T-helper 1 cell treated with Interleukin-12 subunit alpha and Interleukin-12 subunit beta and Interleukin-4 antibody, amounts not matched to agents 30 ng/mL and 1 ng/mL, for 36 hours (primary cell): ENCODE data around the gene B3GNT8. TPM values are rescaled to one million over a fixed set of nuclear protein-coding genes. Genes with fewer than 3 reads are reported as not detected.
"Not testable (repeated sequence)": the region's sequence is repeated elsewhere in the genome, so short reads cannot be mapped to it uniquely, and the experiment has no call there.

Experiments
- intact Hi-C: fragments of 100-400 bp; cut with micrococcal nuclease; formaldehyde crosslinking; loops from one replicate; pipeline ENCODE4 v1.15.1; 2024
- total RNA-seq: library from RNA; stranded (reverse); gene quantifications from 2 replicates; pipeline ENCODE4 v1.2.3, GENCODE V29; 2022

The B3GNT8 gene
- total RNA-seq, 1 donor from 2014 or later: 1.1 TPM

DNA sequence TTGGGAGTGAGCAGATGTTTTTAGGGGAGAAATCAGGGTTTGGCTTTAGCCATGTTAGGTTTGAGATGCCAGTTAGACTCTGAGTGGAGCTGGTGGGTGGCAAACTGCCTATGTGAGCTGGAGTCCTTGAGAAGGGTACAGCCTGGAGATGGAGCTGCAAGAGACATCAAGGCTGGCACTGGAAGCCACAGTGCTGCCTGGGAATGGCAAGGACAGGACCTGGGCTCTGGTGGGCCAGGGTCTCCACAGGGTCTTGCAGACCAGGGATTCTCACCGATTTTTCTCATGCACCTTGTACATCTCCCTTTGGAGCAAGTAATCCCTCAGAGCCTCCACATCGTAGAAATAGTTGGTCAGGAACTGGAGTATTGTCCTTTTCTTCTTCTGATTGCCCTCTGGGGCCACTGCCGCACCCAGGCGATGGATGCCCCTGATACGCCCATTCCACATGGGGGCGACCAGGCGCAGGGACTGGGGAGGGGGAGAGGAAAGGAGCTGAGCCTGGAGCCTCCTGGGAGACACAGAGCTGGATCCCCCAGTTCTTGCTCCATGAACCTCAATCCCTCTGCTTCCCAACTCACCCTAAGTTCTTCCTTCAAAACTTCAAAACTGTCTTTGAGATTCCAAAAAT, 10.9 kb upstream of the B3GNT8 start:
- intact Hi-C loops: no loop called here

DNA sequence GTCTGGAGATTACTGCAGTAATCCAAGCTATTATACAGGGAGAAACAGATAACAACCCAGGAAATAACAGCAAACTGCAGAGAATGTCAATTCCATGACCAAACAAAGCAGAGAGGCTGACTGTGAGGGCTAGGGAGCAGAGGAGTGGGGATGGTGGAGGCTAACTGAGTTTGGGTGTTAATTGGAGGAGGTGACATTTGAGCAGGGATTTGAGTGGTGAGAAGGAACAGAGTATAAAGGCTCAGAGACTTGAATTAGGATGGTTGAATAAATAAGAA, 9.4 kb upstream of the B3GNT8 start:
- intact Hi-C loops: no loop called here

DNA sequence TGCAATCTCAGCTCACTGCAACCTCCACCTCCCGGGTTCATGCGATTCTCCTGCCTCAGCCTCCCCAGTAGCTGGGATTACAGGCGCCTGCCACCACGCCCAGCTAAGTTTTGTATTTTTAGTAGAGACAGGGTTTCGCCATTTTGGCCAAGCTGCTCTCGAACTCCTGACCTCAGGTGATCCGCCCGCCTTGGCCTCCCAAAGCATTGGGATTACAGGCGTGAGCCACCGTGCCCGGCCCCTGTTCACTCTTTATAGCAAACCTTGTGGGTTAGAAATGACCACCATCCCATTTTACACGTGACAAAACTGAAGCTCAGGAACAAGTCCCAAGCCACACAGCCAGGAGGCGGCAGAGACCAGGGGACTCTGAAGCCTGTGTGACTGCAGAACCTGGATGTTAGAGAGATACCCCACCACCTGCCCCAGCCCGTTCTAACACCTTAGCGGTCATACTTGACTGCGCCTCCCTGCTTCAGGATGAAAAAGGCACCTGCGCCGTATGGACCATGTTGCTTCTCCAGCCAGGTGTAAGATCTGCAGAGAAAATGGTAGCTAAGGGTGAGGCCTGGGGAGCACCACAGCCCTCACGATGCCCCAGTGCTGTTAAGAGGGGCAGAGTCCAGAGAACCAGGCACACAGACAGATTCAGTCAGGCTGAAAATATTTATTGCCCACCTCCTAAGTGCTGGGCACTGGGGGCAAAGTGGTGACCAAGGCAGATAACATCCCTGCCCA, 8.9 kb upstream of the B3GNT8 start:
- intact Hi-C loops: no loop called here

DNA sequence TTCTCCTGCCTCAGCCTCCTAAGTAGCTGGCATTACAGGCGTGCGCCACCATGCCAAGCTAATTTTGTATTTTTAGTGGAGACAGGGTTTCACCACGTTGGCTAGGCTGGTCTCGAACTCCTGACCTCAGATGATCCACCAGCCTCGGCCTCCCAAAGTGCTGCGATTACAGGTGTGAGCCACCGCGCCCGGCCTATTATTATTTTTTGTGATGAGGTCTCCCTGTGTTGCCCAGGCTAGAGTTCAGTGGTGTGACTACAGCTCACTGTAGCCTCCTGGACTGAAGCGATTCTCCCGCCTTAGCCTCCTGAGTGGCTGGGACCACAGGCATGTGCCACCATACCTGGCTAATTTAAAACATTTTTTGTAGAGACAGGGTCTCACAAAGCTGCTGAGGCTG, 8.2 kb upstream of the B3GNT8 start:
- intact Hi-C loops: not testable (repeated sequence)

DNA sequence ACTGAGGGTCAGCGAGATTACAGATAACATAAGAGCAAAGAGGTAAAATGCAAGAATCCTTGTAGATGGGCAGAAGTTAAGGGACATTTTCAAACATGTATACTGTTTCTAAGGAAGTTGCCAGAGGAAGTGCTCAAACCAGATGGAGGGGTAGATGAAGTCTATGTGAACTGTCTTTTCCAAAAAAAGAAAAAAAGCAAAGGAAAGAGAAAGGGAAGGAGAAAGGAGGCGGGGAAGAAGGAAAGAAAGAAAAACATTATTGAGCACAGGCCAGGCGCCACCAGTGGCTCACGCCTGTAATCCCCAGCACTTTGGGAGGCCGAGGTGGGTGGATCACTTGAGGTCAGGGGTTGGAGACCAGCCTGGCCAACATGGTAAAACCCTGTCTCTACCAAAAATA, 7.3 kb upstream of the B3GNT8 start:
- intact Hi-C loops: no loop called here

DNA sequence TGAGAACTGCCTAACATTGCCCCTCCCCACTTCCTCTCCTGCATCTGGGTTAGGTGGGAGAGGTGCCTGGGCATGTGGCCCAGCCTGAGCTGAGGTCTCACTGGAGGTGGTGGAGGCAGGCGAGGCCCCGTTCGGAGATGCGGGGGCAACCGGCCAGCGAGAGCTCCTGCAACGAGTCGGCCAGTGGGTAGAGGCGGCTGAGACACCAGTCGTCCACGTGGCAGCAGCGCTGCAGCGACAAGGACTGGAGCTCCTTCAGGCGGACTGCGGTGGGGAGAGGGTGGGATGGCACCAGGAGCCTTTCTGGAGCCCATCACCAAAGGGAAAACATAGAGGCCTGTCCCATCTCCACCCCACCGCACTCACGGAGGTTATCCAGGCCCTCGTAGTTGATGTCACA, 6.0 kb upstream of the B3GNT8 start:
- intact Hi-C loops: no loop called here

DNA sequence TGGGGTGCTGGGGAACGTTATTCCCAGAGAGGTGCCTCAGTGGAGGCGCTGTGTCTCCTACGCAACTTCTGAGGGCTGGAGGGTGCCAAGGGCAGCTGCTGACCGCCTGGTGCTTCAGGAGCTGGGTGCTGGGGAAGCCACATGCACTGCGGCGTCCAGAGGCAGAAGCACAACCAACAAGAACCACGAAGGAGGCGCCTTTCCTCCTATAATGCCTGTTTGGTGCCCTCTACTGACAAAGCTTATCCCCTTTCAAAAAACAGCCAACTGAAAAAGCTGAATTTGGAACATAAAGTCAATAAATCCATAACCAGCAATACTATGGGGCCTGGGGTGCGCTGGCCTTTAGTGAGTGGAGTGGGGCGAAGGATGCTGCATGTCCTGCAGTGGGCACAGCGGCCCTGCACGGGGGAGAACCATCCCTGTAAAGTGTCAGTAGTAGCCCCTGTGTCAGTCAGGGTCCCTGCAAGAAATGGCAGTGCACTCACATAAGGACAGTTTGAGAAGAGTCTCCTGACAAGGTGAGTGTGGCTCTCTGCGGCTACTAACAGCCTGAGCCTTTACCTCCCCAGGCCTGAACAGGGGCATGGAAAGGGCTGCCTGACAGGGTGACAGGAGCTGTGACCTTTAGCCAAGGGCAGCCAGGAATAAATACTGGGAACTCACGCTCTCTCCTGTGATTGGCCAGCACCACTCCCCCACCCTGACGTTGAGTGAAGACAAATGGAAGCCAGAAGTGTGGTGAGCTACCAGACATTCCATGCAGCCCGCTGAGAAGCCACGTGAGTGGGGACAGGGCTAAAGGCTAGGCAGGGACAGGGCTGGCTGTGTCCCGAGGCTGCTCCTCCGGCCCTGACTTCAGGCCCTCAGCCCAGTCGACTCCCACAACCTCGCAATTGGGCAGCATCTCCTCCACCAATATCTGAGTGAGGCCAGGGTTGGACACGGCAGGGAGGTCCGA, 4.5 kb upstream of the B3GNT8 start:
- intact Hi-C loops: no loop called here

DNA sequence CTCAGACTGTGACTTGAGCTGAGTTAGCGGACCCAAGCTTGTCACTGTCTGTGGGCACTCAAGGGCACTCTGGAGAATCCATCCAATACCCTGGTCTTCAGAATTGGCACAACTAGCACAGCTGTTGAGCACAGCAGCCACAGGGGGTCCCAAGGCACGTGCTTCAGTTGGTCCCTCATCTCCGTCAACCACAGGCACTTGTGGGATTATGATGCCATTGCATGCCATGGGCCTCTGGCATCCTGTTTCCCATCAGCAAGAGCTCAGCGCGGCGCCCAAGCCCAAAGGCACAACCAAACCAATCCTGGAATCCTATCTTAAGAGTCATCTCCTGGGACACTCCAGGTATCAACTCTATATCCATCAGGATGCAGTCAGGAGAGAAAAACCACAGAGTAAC, 3.7 kb upstream of the B3GNT8 start:
- intact Hi-C loops: no loop called here

DNA sequence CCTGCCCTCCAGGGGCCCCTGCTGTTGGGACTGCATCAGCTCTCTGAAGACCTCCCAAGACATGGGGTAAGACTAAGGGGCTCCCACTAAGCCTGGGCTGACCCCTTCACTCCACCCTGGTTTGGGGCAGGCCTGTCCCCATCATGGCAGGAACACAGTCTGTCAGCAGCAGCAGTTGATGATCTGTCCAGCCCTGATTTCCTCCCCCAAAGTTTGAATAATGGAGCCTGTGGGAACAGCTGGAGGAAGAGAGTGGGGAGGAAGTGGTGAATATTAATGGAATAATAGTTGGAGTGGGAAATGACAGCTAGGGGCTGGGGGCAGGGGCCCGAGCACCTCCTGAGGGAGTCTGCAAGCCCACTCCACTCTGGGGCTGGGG, 1.3 kb upstream of the B3GNT8 start:
- intact Hi-C loops: loop anchor here (1.0 kb wide), 1 partner anchor 11 kb away; the partner anchor contains the start of gene DMAC2

DNA sequence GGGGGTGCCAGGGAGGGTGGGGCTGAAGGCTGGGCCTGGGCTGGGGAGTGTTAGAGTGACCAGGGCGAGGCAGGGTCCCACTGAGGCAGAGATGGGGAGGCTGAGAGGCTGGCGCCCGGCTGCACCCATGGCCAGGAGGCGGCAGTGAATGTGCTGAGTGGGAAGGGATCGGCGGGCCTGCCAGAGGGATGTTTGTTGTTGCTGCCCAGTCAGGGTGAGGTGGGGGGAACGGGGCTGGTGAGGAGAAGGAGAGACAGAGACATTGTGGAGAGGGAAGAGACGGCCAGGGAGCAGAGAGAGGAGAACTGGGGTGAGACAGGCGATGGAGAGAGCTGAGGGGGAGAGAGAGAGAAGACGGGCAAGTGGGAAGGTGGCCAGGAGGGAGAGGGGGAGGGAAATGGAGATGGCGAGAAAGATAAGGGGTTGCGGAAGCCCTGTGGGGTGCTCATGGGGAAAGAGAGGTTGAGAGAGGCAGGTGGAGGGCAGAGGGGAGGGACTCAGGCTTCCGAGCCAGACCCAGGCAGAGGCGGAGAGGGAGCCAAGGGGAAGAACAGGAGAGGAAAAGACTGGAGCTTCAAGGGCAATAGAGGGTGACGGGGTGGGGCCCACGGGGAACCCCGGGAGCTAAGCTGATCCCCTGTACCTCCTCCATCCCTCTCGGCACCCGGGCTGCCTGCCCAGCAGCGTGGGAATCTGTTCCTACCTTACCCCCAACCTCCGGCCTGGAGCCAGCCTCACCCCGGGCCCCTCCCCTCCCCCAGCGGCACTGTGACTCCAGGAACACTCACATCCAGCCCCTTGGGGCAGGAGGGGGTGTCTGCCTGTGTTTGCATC, 690 bp upstream of the B3GNT8 start:
- intact Hi-C loops: loop anchor here (1.0 kb wide), 1 partner anchor 11 kb away; the partner anchor contains the start of gene DMAC2

DNA sequence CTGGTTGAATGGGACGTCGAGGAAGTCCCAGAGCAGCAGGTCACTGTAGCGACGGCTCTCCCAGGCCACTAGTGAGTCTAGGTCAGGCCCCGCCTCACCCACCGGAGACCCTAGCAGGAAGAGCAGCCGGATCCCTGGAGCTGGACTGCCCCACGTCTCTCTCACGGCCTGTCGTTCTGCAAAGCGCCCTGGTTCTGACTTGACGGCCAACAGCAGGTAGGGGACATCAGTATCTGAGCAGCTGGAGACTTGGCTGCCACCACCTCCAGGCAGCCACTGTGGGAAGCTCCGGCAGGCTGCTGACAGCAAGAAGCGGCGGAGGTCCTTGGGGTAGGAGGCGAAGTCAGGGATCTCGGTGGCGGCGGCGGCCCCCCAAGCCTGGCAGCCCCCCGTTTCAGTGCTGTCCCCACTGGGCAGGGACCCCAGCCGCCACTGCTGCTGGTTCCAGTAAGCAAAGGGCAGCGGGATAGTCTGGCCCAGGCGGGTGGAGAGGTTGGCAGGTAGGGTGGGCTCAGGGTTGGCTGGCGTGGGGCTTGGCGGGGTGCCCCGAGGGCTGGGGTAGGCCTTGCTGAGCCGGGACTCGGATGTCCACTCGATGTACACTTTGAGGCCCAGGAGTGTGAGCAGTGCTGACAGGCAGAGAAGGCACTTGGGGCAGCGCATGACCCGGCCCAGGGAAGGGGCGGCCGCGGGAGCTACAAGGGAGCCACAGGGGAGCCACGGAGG, 895 bp downstream of the B3GNT8 start:
- intact Hi-C loops: no loop called here

DNA sequence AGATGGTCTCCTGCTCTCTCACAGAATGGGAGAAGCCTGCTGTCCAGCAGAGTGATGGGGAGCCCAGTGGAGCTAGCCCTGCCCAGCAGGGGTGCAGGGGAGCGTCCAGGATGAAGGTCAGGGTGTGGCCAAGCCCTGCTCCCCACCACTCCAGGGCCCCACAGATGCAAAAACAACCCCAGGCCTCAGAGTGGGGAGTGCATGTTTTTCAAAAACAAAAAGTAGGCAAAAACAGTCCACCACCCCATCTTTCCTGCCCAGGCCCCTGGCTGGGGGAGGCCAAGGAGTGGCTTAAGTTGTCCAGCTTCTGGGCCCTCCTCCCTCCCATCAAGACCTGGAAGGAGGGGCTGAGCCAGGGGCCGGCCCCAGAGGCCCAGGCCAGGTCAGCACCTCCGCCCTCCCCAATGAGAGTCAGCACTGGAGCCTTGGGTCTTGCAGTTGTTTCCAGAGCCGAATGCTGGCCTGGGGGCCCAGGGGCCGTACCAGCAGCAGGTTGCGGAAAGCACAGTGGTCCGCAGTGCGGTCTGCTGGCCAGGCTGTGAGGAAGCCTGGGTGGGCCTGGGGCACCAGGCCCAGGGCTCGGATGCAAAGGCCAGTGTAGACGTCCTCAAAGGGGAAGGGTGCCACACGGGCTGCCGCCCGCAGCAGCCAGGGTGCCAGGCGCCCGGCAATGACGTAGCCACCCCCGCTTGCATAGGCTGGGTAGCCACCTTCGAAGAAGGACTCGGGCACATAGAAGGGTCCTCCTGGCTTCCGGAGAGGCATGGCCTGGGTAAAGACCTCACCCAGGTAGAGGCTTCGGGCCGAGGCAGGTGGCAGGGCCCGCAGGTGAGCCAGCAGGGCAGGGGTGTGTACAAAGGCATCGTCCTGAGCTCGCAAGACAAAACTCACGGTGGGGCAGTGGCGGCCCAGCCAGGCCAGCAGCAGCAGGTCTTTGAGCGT, 1.7 kb downstream of the B3GNT8 start:
- intact Hi-C loops: no loop called here

DNA sequence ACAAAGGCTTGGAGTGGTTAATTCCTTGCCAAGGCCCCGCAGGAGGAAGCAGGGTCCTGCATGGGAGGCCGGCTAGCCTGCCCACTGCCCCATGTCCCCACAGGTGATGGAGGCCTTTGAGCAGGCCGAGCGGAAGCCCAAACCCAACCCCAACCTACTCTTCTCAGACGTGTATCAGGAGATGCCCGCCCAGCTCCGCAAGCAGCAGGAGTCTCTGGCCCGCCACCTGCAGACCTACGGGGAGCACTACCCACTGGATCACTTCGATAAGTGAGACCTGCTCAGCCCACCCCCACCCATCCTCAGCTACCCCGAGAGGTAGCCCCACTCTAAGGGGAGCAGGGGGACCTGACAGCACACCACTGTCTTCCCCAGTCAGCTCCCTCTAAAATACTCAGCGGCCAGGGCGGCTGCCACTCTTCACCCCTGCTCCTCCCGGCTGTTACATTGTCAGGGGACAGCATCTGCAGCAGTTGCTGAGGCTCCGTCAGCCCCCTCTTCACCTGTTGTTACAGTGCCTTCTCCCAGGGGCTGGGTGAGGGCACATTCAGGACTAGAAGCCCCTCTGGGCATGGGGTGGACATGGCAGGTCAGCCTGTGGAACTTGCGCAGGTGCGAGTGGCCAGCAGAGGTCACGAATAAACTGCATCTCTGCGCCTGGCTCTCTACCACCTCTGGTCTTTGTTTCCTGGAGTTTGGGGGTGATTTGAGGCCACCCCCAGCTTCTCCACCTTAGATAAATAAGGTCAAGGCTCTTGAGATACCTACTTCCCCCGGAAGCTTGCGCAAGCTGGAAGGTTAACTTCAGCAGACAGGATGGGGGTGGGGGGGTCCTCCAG, 2.6 kb downstream of the B3GNT8 start:
- intact Hi-C loops: no loop called here

DNA sequence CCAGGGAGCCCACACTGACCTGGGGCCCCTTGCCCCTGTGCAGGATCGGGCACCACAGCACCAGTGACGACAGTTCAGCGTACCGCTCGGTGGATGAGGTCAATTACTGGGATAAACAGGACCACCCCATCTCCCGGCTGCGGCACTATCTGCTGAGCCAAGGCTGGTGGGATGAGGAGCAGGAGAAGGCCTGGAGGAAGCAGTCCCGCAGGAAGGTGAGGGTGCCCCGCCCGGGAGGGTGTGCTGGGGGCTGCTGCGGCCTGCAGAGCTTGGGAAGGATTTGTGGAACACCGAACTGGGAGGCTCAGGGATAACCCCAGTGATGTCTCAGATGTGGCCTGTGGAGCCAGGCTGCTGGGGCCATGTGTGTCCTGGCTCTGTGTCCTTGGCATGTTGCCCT, 4.2 kb downstream of the B3GNT8 start:
- intact Hi-C loops: no loop called here

DNA sequence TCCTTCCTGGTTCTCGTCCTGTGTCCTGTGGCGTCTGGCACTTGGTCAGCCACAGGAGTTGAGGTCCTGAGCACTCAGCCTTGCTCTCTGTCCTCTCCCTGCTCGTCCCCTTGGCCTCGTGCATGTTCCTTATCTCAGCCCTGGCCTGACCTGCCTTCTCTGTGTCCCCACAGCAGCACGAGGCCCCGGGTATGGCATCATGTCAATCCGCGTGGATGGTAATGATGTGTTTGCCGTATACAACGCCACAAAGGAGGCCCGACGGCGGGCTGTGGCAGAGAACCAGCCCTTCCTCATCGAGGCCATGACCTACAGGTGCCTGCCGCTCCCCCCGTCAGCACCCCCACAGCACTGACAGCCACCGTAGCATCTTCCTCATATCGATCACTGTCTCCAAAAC, 4.7 kb downstream of the B3GNT8 start:
- intact Hi-C loops: no loop called here

DNA sequence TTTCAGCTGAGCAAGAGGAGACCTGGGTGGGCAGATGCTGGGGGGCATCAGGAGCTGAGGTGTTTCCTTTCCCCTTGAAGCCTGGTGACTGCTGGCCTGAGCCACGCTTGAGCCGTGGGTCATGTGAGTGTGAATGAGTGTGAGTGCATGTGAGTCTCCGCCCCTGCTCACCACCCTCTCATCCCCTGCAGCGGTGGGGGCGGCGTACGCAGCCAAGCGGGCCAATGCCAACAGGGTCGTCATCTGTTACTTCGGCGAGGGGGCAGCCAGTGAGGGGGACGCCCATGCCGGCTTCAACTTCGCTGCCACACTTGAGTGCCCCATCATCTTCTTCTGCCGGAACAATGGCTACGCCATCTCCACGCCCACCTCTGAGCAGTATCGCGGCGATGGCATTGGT, 5.2 kb downstream of the B3GNT8 start:
- intact Hi-C loops: no loop called here

DNA sequence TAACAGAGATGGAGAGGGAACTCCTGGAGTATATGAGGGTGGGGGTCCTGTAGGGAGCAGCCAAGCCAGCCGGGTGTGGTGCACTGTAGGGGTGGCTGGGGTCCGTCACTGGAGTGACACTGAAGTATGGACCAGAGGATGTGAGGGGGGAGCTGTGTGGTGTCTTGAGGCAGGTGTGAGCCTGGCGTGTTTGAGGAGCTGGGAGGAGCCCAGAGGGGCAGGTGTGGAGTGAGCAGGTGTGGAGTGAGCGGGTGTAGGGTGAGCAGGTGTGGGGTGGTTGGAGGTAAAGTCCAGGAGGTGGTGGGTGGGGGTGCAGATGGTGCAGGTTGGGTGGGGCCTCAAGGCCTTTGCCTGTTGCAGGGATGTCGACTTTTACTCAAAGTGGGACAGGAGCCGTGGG, 5.9 kb downstream of the B3GNT8 start:
- intact Hi-C loops: no loop called here

DNA sequence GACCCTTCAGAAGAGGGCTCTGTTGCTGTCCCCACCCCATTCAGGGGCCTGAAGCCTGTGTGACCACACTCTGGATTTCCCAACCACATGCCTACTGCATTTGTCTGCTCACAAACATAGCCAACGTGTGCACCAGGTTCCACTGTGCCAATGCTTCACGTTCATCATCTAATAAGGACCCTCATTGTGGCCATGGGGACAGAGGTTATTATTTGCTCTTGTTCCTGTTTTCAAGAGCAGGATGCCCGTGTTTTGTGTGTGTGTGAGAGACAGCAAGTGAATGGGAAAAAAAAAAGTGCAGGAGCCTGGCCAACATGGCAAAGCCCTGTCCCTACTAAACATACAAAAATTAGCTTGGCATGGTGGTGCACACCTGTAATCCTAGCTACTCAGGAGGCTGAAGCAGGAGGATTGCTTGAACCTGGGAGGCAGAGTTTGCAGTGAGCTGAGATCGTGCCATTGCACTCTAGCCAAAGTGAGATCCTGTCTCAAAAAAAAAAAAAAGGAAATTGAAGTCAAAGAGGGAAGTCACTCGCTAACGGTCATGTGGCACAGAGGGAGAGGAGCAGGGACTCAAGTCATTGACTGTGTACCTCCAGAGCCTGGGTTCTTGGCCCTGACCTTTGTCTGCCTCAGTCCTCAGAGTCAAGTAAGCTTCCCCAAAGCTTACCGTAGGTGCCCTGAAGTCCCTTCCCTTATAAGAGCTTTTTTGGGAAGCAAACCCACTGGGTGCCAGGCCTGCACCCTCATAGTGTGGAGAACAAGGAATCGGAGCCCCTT, 6.9 kb downstream of the B3GNT8 start:
- intact Hi-C loops: no loop called here
